Breast epithelium (tissue), 4 donors: Measurements from ENCODE around the gene SIRT3. TPM values are rescaled to one million over a fixed set of nuclear protein-coding genes. Genes with fewer than 3 reads are reported as not detected.
A peak's percentile ranks its signal among the peaks of the same experiment; 100 is the strongest.

Experiments
- DNase-seq, 2 donors: peaks; one replicate each; pipeline ENCODE4 v3.0.0-alpha.2; 2019; ENCODE audit warnings: low spot score in 2 of 2
- H3K27ac ChIP-seq, 2 donors: fragments of 200-600 bp; sonication (generic) in 1 of 2; one replicate each; pipeline ENCODE4 v1.5.1; 2016 to 2019; ENCODE audit warnings: mild to moderate bottlenecking in 1 of 2
- H3K27me3 ChIP-seq, 2 donors: fragments of 200-600 bp; sonication (generic) in 1 of 2; one replicate each; pipeline versions ENCODE4 v1.5.1 to v1.6.0; 2017 to 2019; ENCODE audit warnings: control low read depth in 1 of 2, mild to moderate bottlenecking in 1 of 2
- H3K36me3 ChIP-seq: fragments of 200-600 bp; one replicate; pipeline ENCODE4 v1.5.1; 2019
- H3K4me1 ChIP-seq, 2 donors: fragments of 200-600 bp; sonication (generic); one replicate each; pipeline ENCODE4 v1.5.1; 2016 to 2019; ENCODE audit warnings: control low read depth in 1 of 2
- H3K4me3 ChIP-seq, 3 donors: fragments of 200-600 bp; sonication (generic); 1 replicate in 2 of 3; 2 replicates in 1 of 3; pipeline ENCODE4 v1.5.1; 2016 to 2019; ENCODE audit warnings: mild to moderate bottlenecking in 3 of 3, moderate library complexity in 2 of 3
- H3K9me3 ChIP-seq, 2 donors: fragments of 200-600 bp; sonication (generic) in 1 of 2; one replicate each; pipeline ENCODE4 v1.5.1; 2016 to 2019; ENCODE audit warnings: control low read depth in 1 of 2
- CTCF ChIP-seq, 3 donors: fragments of 450-650 bp; IDR thresholded peaks; one replicate each; pipeline ENCODE4 v1.5.1; 2016 to 2017; ENCODE audit warnings: antibody characterized with exemption in 3 of 3, mild to moderate bottlenecking in 3 of 3, moderate library complexity in 3 of 3
- POLR2A ChIP-seq: fragments of 450-650 bp; IDR thresholded peaks from one replicate; pipeline ENCODE4 v1.6.1; 2016; ENCODE audit warnings: antibody characterized with exemption, mild to moderate bottlenecking, moderate library complexity
- POLR2AphosphoS5 ChIP-seq, 3 donors: sonication (generic); formaldehyde crosslinking; IDR thresholded peaks; one replicate each; pipeline ENCODE4 v1.6.1; 2017; ENCODE audit warnings: antibody characterized with exemption in 3 of 3
- intact Hi-C: fragments of 100-400 bp; cut with DNase I; formaldehyde crosslinking; loops from one replicate; pipeline ENCODE4 v1.15.1; 2023; ENCODE audit warnings: low total_unique reads
- total RNA-seq, 3 donors: library from RNA; depleted of rRNA; stranded (reverse); fragments of >200 nt; gene quantifications; one replicate each; pipeline ENCODE4 v1.1.0, GENCODE V29; 2016

The SIRT3 gene
- total RNA-seq, 3 donors from 2014 or later: 17.3 to 21.4 (median 19.3) TPM

- H3K9me3 ChIP-seq: no peaks in the 10 kb centered on the region
- DNase-seq: no peak
- H3K27ac ChIP-seq: no peak overlapping the region
- no peaks in the 10 kb centered on the region for H3K36me3 ChIP-seq
- H3K4me3 ChIP-seq: no peak overlapping the region
- TF ChIP-seq POLR2A (no peak), CTCF (IDR thresholded peaks at IDR 0.05) (peak in 1 of 3 donors; percentile 26)
- H3K27me3 ChIP-seq: no peaks in the 10 kb centered on the region
- intact Hi-C loops: no loop called here
- no peaks in the 10 kb centered on the region for H3K4me1 ChIP-seq
Measured at GRCh38 chr11:257766-258493, 21.8 kb upstream of the SIRT3 start.

- Histone ChIP-seq H3K27me3 (no peaks in the 10 kb centered on the region), H3K4me3 (no peak overlapping the region), H3K9me3 (no peaks in the 10 kb centered on the region), H3K27ac (no peak overlapping the region), H3K36me3 (no peaks in the 10 kb centered on the region), H3K4me1 (no peaks in the 10 kb centered on the region)
- intact Hi-C loops: no loop called here
- no peak for DNase-seq
- TF ChIP-seq POLR2AphosphoS5 (IDR thresholded peaks at IDR 0.05): no peak
- TF ChIP-seq CTCF (IDR thresholded peaks at IDR 0.05): no peak
- TF ChIP-seq POLR2A: no peak
Measured at GRCh38 chr11:256952-257737, 21.0 kb upstream of the SIRT3 start.

DNA sequence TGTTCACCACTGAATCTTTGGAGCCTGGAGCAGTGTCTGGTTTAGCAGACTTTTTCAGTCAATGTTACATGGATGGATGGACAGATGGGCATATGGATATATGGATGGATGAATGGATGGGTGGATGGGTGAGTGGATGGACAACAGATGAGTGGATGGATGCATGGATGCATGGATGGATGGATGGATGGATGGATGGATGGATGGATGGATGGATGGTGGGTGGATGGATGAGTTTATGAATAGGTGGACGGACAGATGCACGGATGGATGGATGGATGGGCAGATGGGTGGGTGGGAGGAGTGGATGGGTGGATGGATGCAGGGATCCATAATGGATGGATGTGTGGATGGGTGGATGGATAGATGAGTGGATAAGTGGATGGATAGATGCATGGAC, 19.7 kb upstream of the SIRT3 start:
- H3K9me3 ChIP-seq: no peaks in the 10 kb centered on the region
- no peak for DNase-seq
- no peaks in the 10 kb centered on the region for H3K36me3 ChIP-seq
- H3K4me3 ChIP-seq: no peak overlapping the region
- H3K4me1 ChIP-seq: no peaks in the 10 kb centered on the region
- no peak for TF ChIP-seq POLR2AphosphoS5 (IDR thresholded peaks at IDR 0.05)
- TF ChIP-seq CTCF (IDR thresholded peaks at IDR 0.05): no peak
- no peak for TF ChIP-seq POLR2A
- H3K27ac ChIP-seq: no peak overlapping the region
- no peaks in the 10 kb centered on the region for H3K27me3 ChIP-seq
- intact Hi-C loops: no loop called here

- intact Hi-C loops: no loop called here
- Histone ChIP-seq H3K36me3 (no peaks in the 10 kb centered on the region), H3K4me3 (no peak overlapping the region), H3K27me3 (no peaks in the 10 kb centered on the region), H3K4me1 (no peaks in the 10 kb centered on the region), H3K27ac (no peak overlapping the region), H3K9me3 (no peaks in the 10 kb centered on the region)
- no peak for DNase-seq
- no peak for TF ChIP-seq POLR2AphosphoS5 (IDR thresholded peaks at IDR 0.05)
- no peak for TF ChIP-seq POLR2A
- TF ChIP-seq CTCF (IDR thresholded peaks at IDR 0.05): no peak
Measured at GRCh38 chr11:255176-255575, 19.0 kb upstream of the SIRT3 start.

DNA sequence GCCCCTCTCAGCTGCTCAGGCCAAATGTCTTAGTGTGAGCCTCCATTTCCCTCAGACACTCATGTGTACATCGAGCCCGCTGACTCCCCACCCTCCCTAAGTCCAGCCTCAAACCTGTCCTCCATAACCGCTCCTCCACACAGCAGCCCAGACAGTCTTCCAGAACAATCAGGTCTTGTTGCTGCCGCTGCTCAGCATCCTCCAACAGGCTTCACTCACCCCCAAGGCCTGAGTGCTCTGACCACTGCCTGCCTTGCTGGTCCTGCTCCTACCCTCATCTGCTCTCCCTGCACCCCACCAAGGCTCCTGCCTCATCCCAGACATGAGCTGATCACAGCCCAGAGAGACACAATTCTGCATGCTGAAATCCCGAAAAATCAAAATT, 17.7 kb upstream of the SIRT3 start:
- Histone ChIP-seq H3K4me3 (no peak overlapping the region), H3K4me1 (no peaks in the 10 kb centered on the region), H3K9me3 (no peaks in the 10 kb centered on the region), H3K36me3 (peaks cover 2% of the 10 kb centered on the region), H3K27ac (no peak overlapping the region), H3K27me3 (no peaks in the 10 kb centered on the region)
- intact Hi-C loops: loop anchor here (2.0 kb wide), 1 partner anchor 35 kb away; the partner anchor contains the start of gene PGGHG
- no peak for DNase-seq
- no peak for TF ChIP-seq CTCF (IDR thresholded peaks at IDR 0.05)
- no peak for TF ChIP-seq POLR2A
- TF ChIP-seq POLR2AphosphoS5 (IDR thresholded peaks at IDR 0.05): no peak
